Breast epithelium (tissue), 3 donors: ENCODE measurements around the gene DSCAML1.

Experiments
- CTCF ChIP-seq, 3 donors: fragments of 450-650 bp; IDR thresholded peaks; one replicate each; pipeline ENCODE4 v1.5.1; 2016 to 2017; ENCODE audit warnings: antibody characterized with exemption in 3 of 3, mild to moderate bottlenecking in 3 of 3, moderate library complexity in 3 of 3
- POLR2A ChIP-seq: fragments of 450-650 bp; IDR thresholded peaks from one replicate; pipeline ENCODE4 v1.6.1; 2016; ENCODE audit warnings: antibody characterized with exemption, mild to moderate bottlenecking, moderate library complexity
- POLR2AphosphoS5 ChIP-seq, 3 donors: sonication (generic); formaldehyde crosslinking; IDR thresholded peaks; one replicate each; pipeline ENCODE4 v1.6.1; 2017; ENCODE audit warnings: antibody characterized with exemption in 3 of 3

- TF ChIP-seq CTCF (IDR thresholded peaks at IDR 0.05): no peak
- no peak for TF ChIP-seq POLR2A
- no peak for TF ChIP-seq POLR2AphosphoS5 (IDR thresholded peaks at IDR 0.05)
These were observed 384.8 kb downstream of the DSCAML1 start for GRCh38 chr11:117412176-117412575.
